Osteocyte (in vitro differentiated cells): ENCODE data around the gene IFT25. TPM values are rescaled to one million over a fixed set of nuclear protein-coding genes. Genes with fewer than 3 reads are reported as not detected.

Experiments
- DNase-seq: peaks from one replicate; pipeline ENCODE4 v3.0.0; 2021; ENCODE audit warnings: mixed read lengths; ENCODE audit not compliant: unreplicated experiment; ENCODE audit errors: extremely low spot score
- H3K27ac Mint-ChIP-seq: one replicate; pipeline ENCODE4 v1.8.0; 2021; ENCODE audit warnings: mild to moderate bottlenecking, mixed read lengths; ENCODE audit not compliant: unreplicated experiment
- H3K27me3 Mint-ChIP-seq: one replicate; pipeline ENCODE4 v1.8.0; 2021; ENCODE audit warnings: mixed read lengths; ENCODE audit not compliant: unreplicated experiment
- H3K36me3 Mint-ChIP-seq: one replicate; pipeline ENCODE4 v1.8.0; 2021; ENCODE audit warnings: mixed read lengths; ENCODE audit not compliant: unreplicated experiment
- H3K4me1 Mint-ChIP-seq: one replicate; pipeline ENCODE4 v1.8.0; 2021; ENCODE audit warnings: mixed read lengths; ENCODE audit not compliant: unreplicated experiment
- H3K4me3 Mint-ChIP-seq: one replicate; pipeline ENCODE4 v1.8.0; 2021; ENCODE audit warnings: mild to moderate bottlenecking, moderate library complexity, mixed read lengths; ENCODE audit not compliant: unreplicated experiment
- H3K9me3 Mint-ChIP-seq: one replicate; pipeline ENCODE4 v1.8.0; 2021; ENCODE audit warnings: mixed read lengths; ENCODE audit not compliant: unreplicated experiment
- CTCF ChIP-seq: fragments of 200-600 bp; sonication (generic); IDR thresholded peaks from 2 replicates; pipeline ENCODE4 v1.5.0; 2021; ENCODE audit warnings: antibody characterized with exemption, mild to moderate bottlenecking, moderate library complexity
- total RNA-seq: library from RNA; stranded (reverse); gene quantifications from 2 replicates; pipeline ENCODE4 v1.2.1, GENCODE V29; 2021

IFT25 gene
- total RNA-seq, 1 donor from 2014 or later: 29.2 TPM

GRCh38 chr1:53929246-53929960 is 16.1 kb downstream of the IFT25 start:
- DNase-seq: no peak
- H3K27ac Mint-ChIP-seq: peak overlapping the region; percentile 38
- no peak for TF ChIP-seq CTCF
- peaks cover 13% of the 10 kb centered on the region for H3K4me1 Mint-ChIP-seq
- H3K36me3 Mint-ChIP-seq: peaks cover 55% of the 10 kb centered on the region
- H3K4me3 Mint-ChIP-seq: no peak overlapping the region
- H3K9me3 Mint-ChIP-seq: peaks cover 15% of the 10 kb centered on the region
- H3K27me3 Mint-ChIP-seq: no peaks in the 10 kb centered on the region

- TF ChIP-seq CTCF: no peak
- no peak overlapping the region for H3K4me3 Mint-ChIP-seq
- no peak for DNase-seq
These were observed 18.1 kb downstream of the IFT25 start for GRCh38 chr1:53927376-53927881.

GRCh38 chr1:53919675-53920066 is 25.8 kb downstream of the IFT25 start:
- Mint-ChIP-seq H3K4me3 (no peak overlapping the region), H3K27ac (no peak overlapping the region), H3K4me1 (no peaks in the 10 kb centered on the region), H3K36me3 (peaks cover 35% of the 10 kb centered on the region), H3K27me3 (no peaks in the 10 kb centered on the region), H3K9me3 (no peaks in the 10 kb centered on the region)
- TF ChIP-seq CTCF: no peak
- no peak for DNase-seq

More at GRCh38 chr1:53927376-53927881, 18.1 kb downstream of the IFT25 start:
- H3K4me1 Mint-ChIP-seq: peaks cover 13% of the 10 kb centered on the region
- H3K27me3 Mint-ChIP-seq: no peaks in the 10 kb centered on the region
- H3K36me3 Mint-ChIP-seq: peaks cover 59% of the 10 kb centered on the region
- H3K9me3 Mint-ChIP-seq: peaks cover 6% of the 10 kb centered on the region
- H3K27ac Mint-ChIP-seq: no peak overlapping the region

GRCh38 chr1:53918343-53918742 is 27.2 kb downstream of the IFT25 start:
- Mint-ChIP-seq H3K27me3 (no peaks in the 10 kb centered on the region), H3K4me1 (no peaks in the 10 kb centered on the region), H3K9me3 (no peaks in the 10 kb centered on the region), H3K36me3 (peaks cover 26% of the 10 kb centered on the region), H3K27ac (no peak overlapping the region), H3K4me3 (no peak overlapping the region)
- DNase-seq: no peak
- no peak for TF ChIP-seq CTCF

GRCh38 chr1:53913352-53914033 is 32.0 kb downstream of the IFT25 start:
- Mint-ChIP-seq H3K4me1 (no peaks in the 10 kb centered on the region), H3K27me3 (no peaks in the 10 kb centered on the region), H3K9me3 (no peaks in the 10 kb centered on the region), H3K27ac (no peak overlapping the region), H3K36me3 (peaks cover 11% of the 10 kb centered on the region), H3K4me3 (no peak overlapping the region)
- no peak for TF ChIP-seq CTCF
- no peak for DNase-seq
